DOHH2 (cell line): ENCODE data around the gene EHD2.

Experiments used
- CTCF ChIP-seq: fragments of 200-600 bp; sonication (generic); IDR thresholded peaks from one replicate; pipeline ENCODE4 v1.5.1; 2014; ENCODE audit warnings: antibody characterized with exemption, mild to moderate bottlenecking, low read depth, low read length; ENCODE audit not compliant: poor library complexity, severe bottlenecking
- EZH2phosphoT487 ChIP-seq: fragments of 200-600 bp; sonication (generic); IDR thresholded peaks from 2 replicates; pipeline ENCODE4 v1.6.1; 2017; ENCODE audit warnings: borderline replicate concordance, mild to moderate bottlenecking, antibody characterized with exemption, low read length, moderate library complexity, mixed read lengths

DNA sequence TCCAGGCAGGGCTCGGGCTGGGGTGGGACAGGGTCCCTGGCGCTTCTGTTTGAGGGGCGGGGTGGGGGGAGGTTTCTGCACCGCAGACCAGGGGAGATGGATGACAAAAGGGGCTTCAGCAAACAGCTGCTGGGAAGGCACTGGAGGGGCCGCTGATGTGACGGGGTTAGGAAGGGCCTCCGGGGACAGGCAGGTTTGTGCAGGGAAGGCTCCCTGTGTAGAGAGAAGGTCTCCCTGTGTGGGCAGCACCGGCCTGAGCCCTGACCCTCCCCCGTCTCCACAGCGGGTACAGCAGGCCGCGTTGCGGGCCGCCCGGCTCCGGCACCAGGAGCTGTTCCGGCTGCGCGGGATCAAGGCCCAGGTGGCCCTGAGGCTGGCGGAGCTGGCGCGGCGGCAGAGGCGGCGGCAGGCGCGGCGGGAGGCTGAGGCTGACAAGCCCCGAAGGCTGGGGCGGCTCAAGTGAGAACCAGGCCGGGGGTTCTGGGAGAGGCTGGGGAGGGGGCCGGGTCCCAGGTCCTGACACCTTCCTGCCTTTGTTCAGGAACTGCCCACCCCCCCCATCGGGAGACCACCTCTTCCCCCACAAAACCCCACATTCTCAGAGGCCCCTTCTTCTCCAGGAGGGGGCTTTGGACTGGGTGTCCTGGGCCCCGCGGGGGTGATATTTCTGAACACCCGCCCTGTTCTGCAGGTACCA is 42.0 kb downstream of the EHD2 start:
- no peak for TF ChIP-seq EZH2phosphoT487
- TF ChIP-seq CTCF, result no peak
